Pancreas (tissue), 10 donors: ENCODE data around the gene ANKRD36. TPM values are rescaled to one million over a fixed set of nuclear protein-coding genes. Genes with fewer than 3 reads are reported as not detected.
A peak's percentile ranks its signal among the peaks of the same experiment; 100 is the strongest.
"Not testable (repeated sequence)": the region's sequence is repeated elsewhere in the genome, so short reads cannot be mapped to it uniquely, and the experiment has no call there.

Experiments used
- ATAC-seq, 4 donors: fragments of 200-7000 bp; cut with Tn5 transposase; one replicate each; pipeline versions ENCODE4 v1.8.0 to v1.9.1; 2020; ENCODE audit warnings: mild to moderate bottlenecking in 4 of 4, moderate library complexity in 4 of 4
- DNase-seq, 6 donors: peaks; one replicate each; pipeline ENCODE4 v3.0.0-alpha.2; 2020
- FAIRE-seq: peaks from 2 replicates; lab custom pipeline; 2012; peaks lifted over from hg19 to GRCh38; lab: Jason Lieb, UNC
- H3K27ac ChIP-seq, 4 donors: fragments of 200-600 bp; sonication (generic); 1 replicate in 3 of 4; 2 replicates in 1 of 4; pipeline versions ENCODE4 v1.5.0 to v1.8.0; 2020
- H3K27me3 ChIP-seq, 4 donors: fragments of 200-600 bp; one replicate each; pipeline ENCODE4 v1.8.0; 2021
- H3K36me3 ChIP-seq, 3 donors: fragments of 200-600 bp; sonication (generic) in 1 of 3; one replicate each; pipeline versions ENCODE4 v1.5.0 to v1.8.0; 2020 to 2021
- H3K4me1 ChIP-seq, 3 donors: fragments of 200-600 bp; one replicate each; pipeline ENCODE4 v1.8.0; 2021
- H3K4me3 ChIP-seq, 4 donors: fragments of 200-600 bp; sonication (generic) in 2 of 4; one replicate each; pipeline versions ENCODE4 v1.5.0 to v1.8.0; 2020 to 2021
- H3K9me3 ChIP-seq, 4 donors: fragments of 200-600 bp; one replicate each; pipeline ENCODE4 v1.8.0; 2021
- WGBS, 2 donors: extraction: QIAGEN DNeasy Blood & Tissue Kit; methylation state at CpG; one replicate each; pipeline ENCODE4 v1.1.7; 2013; 5-methylcytosine and 5-hydroxymethylcytosine counted together
- intact Hi-C, 3 donors: fragments of 100-400 bp; cut with DNase I; formaldehyde crosslinking; loops; one replicate each; pipeline versions ENCODE4 v1.11.1 to v1.14.2; 2022
- polyA plus RNA-seq, 2 donors: library from polyadenylated mRNA; stranded (reverse); fragments of 200-250 nt; gene quantifications; one replicate each; pipeline ENCODE4 v1.2.3, GENCODE V29; 2013
- total RNA-seq, 6 donors: library from RNA; stranded (reverse); fragmentation: NEBNext Ultra II Directional in 4 of 6; extraction: Animal tissue kit (Norgen Biotek cat#: 25700) in 4 of 6; gene quantifications; one replicate each; pipeline versions ENCODE4 v1.2.1 to v1.2.4, GENCODE V29; 2021 to 2023
- TF ChIP-seq, protein P1 (sequence below), 4 donors: fragments of 200-600 bp; sonication (generic) in 3 of 4; IDR thresholded peaks; one replicate each; pipeline versions ENCODE4 v1.5.0 to v1.8.0; 2021; ENCODE audit warnings: antibody characterized with exemption in 4 of 4
- donor health status: healthy with polysubstance abuse.
- donor health status: DM: no; HTN: no; CAD: no; lungs with moderate emphysema.
- donor health status: DM: no; HTN: no; CAD: no.
- donor health status: control.
- donor health status: control.
- donor health status: Bipolar disorder and iron deficiency.
- donor health status: DM: yes; HTN: yes; CAD: no.
- donor health status: DM: no; HTN: no; CAD: no.
- donor health status: DM: no; HTN: no; CAD: no.
- donor health status: DM: yes; HTN: yes; CAD: no.

The ANKRD36 gene
- total and polyA plus RNA-seq, 8 donors: 5.5 to 18.7 (median 10.8) TPM

DNA sequence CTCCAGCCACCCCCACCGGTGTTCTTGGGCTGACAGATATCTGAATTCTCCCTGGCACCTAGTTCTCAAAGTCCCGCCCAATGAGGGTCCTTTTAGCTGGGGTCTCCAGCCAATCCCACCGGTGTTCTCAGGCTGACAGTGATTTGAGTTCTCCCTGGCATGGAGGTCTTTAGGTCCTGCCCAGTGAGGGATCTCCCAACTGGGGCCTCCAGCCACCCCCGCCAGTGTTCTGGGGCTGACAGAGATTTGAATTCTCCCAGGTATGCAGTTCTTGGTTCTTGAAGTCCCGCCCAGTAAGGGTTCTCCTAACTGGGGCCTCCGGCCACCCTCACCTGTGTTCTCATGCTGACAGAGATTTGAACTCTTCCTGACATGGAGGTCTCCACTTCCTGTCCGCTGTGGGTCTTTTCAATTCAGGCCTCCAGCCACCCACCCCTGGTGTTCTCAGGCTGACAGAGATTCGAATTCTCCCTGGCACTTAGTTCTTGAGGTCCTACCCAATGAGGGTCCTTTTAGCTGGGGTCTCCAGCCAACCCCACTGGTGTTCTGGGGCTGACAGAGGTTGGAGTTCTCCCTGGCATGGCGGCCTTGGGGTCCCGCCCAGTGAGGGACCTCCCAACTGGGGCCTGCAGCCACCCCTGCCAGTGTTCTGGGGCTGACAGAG lies 154.6 kb downstream of the ANKRD36 start:
- TF ChIP-seq, protein P1, sequence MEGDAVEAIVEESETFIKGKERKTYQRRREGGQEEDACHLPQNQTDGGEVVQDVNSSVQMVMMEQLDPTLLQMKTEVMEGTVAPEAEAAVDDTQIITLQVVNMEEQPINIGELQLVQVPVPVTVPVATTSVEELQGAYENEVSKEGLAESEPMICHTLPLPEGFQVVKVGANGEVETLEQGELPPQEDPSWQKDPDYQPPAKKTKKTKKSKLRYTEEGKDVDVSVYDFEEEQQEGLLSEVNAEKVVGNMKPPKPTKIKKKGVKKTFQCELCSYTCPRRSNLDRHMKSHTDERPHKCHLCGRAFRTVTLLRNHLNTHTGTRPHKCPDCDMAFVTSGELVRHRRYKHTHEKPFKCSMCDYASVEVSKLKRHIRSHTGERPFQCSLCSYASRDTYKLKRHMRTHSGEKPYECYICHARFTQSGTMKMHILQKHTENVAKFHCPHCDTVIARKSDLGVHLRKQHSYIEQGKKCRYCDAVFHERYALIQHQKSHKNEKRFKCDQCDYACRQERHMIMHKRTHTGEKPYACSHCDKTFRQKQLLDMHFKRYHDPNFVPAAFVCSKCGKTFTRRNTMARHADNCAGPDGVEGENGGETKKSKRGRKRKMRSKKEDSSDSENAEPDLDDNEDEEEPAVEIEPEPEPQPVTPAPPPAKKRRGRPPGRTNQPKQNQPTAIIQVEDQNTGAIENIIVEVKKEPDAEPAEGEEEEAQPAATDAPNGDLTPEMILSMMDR (IDR thresholded peaks at IDR 0.05): no peak
- ATAC-seq (no peak), FAIRE-seq (no peak), DNase-seq (peak; percentile 2 to 75 (median 21))
- 92 to 97% methylated on average over 10 of the region's 10 CpGs for WGBS, 2 donors
- Histone ChIP-seq H3K27ac (no peak overlapping the region), H3K9me3 (no peaks in the 10 kb centered on the region), H3K4me3 (no peak overlapping the region), H3K27me3 (no peaks in the 10 kb centered on the region), H3K36me3 (no peaks in the 10 kb centered on the region), H3K4me1 (no peaks in the 10 kb centered on the region)
- intact Hi-C loops: no loop called here

DNA sequence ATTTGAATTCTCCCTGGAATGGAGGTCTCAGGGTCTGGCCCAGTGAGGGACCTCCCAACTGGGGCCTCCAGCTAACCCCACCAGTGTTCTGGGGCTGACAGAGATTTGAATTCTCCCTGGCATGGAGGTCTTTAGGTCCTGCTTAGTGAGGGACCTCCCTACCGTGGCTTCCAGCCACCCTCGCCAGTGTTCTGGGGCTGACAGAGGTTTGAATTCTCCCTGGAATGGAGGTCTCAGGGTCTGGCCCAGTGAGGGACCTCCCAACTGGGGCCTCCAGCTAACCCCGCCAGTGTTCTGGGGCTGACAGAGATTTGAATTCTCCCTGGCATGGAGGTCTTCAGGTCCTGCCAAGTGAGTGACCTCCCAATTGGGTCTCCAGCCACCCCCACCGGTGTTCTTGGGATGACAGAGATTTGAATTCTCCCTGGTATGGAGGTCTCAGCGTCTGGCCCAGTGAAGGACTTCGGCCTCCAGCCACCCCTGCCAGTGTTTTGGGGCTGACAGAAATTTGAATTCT lies 155.2 kb downstream of the ANKRD36 start:
- intact Hi-C loops, FAIRE-seq, H3K4me1 ChIP-seq, H3K36me3 ChIP-seq, ATAC-seq, H3K9me3 ChIP-seq, H3K27ac ChIP-seq, H3K27me3 ChIP-seq, H3K4me3 ChIP-seq: not testable (repeated sequence)
- DNase-seq: peak in 4 of 6 donors; percentile 3 to 31 (median 8)
- 93 to 97% methylated on average over 5 to 6 of the region's 6 CpGs for WGBS, 2 donors

GRCh38 chr2:97276232-97276798 lies 163.4 kb downstream of the ANKRD36 start:
- H3K4me3 ChIP-seq, H3K27ac ChIP-seq, ATAC-seq, H3K27me3 ChIP-seq, H3K36me3 ChIP-seq, intact Hi-C loops, H3K4me1 ChIP-seq, H3K9me3 ChIP-seq, DNase-seq, FAIRE-seq: not testable (repeated sequence)
- WGBS, 2 donors: no CpG with 5 or more reads among the region's 4 CpGs

DNA sequence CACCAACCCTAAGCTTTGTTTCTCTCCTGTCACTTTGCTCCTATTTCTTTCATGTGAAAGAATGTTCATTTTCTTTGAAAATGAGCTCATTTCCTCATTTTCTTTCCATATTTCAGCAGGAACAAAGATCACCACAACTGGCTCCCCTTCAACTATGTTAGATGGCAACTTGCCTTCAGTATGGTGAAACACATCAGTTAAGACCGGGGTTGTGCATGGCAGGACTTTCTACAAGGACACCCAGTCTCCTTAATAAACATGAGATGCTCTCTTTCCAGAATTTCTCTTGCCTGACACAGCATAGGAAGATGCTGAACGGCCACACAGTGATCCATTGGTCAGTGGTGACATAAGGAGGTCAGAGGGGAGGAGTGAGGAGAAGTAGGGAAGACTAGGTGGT lies 172.2 kb downstream of the ANKRD36 start:
- H3K4me1 ChIP-seq, FAIRE-seq, H3K4me3 ChIP-seq, DNase-seq, H3K27me3 ChIP-seq, intact Hi-C loops, H3K27ac ChIP-seq, H3K9me3 ChIP-seq, H3K36me3 ChIP-seq: not testable (repeated sequence)
- peak in 1 of 4 donors; percentile 35 for ATAC-seq
- WGBS, 2 donors: no CpG with 5 or more reads among the region's 2 CpGs

DNA sequence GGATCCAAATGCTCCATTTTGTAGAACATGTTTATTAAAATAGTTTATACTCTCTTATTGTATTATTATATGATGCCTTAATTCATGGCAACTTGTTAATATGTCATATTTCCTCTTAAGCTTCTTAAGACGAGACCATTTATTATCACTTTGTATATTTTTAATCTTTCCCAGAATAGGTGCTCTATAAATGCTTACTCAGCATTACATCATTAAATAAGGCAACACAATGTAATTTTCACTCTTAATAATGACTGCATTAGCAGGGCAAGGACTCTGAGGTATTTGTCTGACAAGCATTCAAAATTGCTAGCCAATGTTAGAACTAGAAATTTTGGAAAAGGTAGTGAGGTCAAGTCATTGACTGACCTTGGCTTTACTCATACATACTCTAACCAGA lies 180.7 kb downstream of the ANKRD36 start:
- H3K27me3 ChIP-seq, intact Hi-C loops, H3K4me3 ChIP-seq, H3K4me1 ChIP-seq, H3K36me3 ChIP-seq, H3K27ac ChIP-seq, FAIRE-seq, DNase-seq, ATAC-seq, H3K9me3 ChIP-seq: not testable (repeated sequence)
- 60 to 88% methylated on average over 1 of the region's 1 CpG for WGBS, 2 donors

Other genes with a start within 250 kb of the ANKRD36 start
- gene SEMA4C, start 243.1 kb upstream of the ANKRD36 start, total RNA-seq: 10 to 100 TPM in 2 of 6 donors, 1 to 10 TPM in 4; 6.7 to 21.8 (median 8.3) TPM
- gene SEMA4C, start 243.1 kb upstream of the ANKRD36 start, polyA plus RNA-seq: 10 to 100 TPM; 14.0 to 17.2 TPM
- gene FAM178B, start 126.6 kb upstream of the ANKRD36 start, total RNA-seq: not detected
- gene FAM178B, start 126.6 kb upstream of the ANKRD36 start, polyA plus RNA-seq: not detected
- 10 to 100 TPM in 1 of 6 donors, 1 to 10 TPM in 5; 6.9 to 10.1 (median 8.0) TPM for gene FAHD2B, start 18.3 kb upstream of the ANKRD36 start, total RNA-seq
- 10 to 100 TPM; 10.5 to 13.8 TPM for gene FAHD2B, start 18.3 kb upstream of the ANKRD36 start, polyA plus RNA-seq